ENCODE results near the gene ACSL4.
"Not testable (repeated sequence)": the region's sequence is repeated elsewhere in the genome, so short reads cannot be mapped to it uniquely, and the experiment has no call there.

Gene ACSL4

DNA sequence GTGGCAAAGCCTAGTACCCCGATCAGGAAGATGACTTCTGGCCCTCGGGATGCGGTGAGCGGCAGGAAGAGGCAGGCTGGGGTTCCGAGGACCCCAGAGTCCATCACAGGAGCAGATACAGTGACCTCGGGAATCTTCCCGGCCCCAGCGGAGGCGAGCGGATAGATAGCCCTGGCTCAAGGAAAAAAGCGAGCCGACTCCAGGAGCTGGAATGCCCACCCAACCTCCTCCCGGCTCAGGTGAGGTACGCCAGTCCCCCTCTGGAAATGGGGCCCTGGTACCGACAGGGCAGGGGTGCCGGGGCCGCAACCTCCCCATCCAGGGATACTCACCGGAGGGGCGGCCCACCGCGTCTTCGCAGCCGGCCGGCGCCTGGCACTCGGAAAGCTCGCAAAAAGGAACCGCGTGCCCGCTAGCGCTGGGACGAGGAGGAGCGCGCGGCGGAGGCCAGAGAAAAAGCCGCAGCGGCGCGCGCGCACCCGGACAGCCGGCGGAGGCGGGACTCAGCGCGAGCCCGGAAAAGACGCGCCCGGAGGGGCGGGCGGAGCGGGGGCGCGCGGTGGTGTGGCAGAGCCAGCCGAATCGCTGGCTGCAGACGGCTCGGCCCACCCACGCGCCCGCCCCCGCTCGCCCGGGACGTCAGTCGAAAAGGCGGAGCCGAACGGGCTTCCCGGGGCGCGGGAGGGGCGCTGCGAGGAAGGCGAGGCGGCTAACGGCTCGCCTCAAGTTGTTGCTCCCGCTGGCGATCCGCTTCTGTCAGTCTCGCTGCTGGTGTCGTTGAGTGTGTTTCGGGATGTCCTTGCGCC is at the start of gene ACSL4:
ACSL4 (minus strand) TSS at position 451 of the 806 bp plus-strand sequence. CDS start 49,894 bp downstream, outside the sequence.
- peak; percentile 84 for DNase-seq

- no peak for DNase-seq
These were observed 44.7 kb upstream of the ACSL4 start for GRCh38 chrX:109777749-109778148.

- DNase-seq: no peak
These were observed 43.9 kb upstream of the ACSL4 start for GRCh38 chrX:109776986-109777385.

GRCh38 chrX:109776432-109776831 is 43.4 kb upstream of the ACSL4 start:
- DNase-seq: no peak

- no peak for DNase-seq
These were observed 42.3 kb upstream of the ACSL4 start for GRCh38 chrX:109775386-109775785.

DNA sequence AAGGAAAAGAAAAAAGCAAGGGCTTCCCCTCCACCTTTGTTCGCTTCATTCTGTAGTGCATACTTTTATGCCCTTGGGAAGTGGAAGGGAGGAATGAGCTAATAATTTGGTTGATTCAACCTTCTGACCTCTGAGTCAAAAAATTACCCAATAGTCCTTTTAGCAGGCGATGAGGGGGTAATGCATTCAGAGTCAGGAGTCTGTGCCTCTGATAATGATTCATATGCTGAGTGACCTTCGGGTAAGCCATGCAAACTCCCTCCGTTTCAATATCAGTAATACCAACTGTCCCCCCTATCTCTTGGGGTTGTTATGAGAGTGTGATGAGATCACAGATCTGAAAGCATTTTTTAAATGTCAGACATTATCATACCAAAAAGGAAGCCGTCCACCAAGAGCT is 41.6 kb upstream of the ACSL4 start:
- DNase-seq: no peak

DNA sequence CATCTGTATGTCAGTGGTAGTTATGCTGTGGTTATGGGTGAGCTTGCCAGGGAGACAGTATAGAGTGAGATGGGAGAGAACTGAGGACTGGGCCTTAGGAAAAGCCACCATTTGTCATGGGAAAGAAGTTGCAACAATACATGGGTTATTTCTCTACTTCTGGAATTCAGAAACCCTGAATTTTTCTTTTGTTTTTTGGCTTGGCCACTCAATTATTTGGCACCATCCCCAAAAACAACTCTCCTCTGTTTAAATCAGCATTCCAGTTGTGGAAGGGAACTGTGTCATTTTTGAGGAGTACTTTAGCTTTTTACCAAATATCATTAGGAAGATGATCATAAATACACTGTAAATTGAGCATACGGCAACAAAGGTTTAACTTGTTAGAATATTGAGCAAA is 41.1 kb upstream of the ACSL4 start:
- no peak for DNase-seq

- no peak for DNase-seq
These were observed 40.3 kb upstream of the ACSL4 start for GRCh38 chrX:109773374-109773773.

DNA sequence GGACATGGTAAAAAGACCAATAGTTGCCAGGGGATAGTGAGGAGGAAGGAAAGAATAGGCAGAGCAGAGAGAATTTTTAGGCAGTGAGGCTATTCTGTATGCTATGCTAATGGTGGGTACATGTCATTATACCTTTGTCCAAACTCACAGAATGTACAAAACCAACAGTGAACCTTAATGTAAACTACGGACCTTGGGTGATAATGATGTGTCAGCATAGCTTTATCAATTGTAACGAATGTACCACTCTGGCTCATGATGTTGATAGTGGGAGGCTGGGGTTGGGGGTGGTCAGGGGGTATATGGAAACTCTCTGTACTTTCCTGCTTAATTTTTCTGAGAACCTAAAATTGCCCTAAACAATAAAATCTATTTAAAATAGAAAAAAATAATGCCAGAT is 37.7 kb upstream of the ACSL4 start:
- DNase-seq: no peak

DNA sequence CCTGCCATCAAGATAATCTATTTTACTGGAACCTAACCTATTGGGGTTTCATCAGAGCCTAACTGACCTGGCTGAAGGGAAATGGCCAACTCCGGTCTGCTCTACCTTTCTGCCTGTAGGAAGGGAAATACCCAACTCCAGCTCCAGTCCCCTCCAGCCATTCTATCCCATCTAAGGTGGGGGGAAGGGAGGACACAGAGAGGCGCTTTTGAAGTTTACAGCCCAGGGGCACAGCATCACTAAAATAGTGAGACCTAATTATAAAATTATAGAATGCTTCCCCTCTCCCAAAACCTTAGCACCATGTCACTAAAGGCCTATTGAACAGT is 27.8 kb upstream of the ACSL4 start:
- DNase-seq: no peak

GRCh38 chrX:109760209-109760921 is 27.3 kb upstream of the ACSL4 start:
- DNase-seq: no peak

DNA sequence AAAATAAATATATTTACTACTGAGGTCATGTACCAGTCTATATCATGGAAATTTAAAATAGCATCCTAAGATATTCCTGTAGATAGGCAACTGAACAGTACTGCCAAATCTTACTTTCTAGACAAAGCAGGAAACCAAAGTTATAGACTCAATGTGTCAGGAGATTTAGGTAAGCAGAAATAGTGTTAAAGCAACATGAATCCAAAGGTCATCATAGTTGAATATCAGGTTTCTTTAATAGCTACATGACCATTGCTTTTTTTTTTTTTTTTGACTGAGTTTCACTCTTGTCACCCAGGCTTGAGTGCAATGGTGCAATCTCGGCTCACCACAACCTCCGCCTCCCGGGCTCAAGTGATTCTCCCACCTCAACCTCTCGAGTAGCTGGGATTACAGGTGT is 20.2 kb upstream of the ACSL4 start:
- no peak for DNase-seq

- no peak for DNase-seq
These were observed 18.6 kb upstream of the ACSL4 start for GRCh38 chrX:109751698-109752097.

DNA sequence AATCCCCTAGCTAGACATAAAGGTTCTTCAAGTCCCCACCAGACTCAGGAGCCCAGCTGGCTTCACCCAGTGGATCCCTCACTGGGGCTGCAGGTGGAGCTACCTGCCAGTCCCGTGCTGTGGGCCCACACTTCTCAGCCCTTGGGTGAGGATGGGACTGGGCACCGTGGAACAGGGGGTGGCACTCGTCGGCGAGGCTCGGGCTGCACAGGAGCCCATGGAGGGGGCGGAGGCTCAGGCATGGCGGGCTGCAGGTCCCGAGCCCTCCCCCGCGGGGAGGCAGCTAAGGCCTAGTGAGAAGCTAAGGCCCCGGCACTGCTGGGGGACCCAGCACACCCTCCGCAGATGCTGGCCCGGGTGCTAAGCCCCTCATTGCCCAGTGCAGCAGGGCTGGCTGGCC is 16.1 kb upstream of the ACSL4 start:
- DNase-seq: no peak

DNA sequence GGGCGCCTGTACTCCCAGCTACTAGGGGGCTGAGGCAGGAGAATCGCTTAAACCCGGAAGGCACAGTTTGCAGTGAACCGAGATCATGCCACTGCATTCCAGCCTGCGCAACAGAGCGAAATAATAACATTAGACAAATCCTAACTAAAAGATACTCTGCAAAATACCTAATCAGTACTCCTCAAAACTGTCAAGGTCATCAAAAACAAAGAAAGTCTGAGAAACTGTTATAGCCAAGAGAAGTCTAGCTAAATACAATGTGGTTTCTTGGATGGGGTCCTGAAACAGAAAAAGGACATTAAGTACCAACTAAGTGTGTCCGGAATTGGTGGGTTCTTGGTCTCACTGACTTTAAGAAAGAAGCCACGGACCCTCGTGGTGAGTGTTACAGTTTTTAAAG is 14.6 kb upstream of the ACSL4 start:
- DNase-seq: no peak

DNA sequence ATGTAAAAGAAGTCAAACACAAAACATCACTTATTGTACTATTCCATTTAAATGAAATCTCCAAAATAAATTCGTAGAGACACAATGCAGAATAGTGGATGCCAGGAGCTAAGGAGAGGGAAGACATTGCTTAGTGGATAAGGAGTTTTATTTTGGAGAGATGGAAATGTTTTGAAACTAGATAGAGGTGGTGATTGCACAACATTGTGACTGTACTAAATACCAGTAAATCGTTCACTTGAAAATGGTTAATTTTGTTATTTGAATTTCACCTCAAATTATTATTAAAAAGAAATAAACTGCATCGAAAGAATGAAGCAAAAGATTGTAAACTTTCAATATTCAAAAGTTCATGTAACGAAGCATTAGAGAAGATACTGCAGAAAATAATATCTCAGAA is 9.7 kb upstream of the ACSL4 start:
- no peak for DNase-seq

GRCh38 chrX:109740896-109741295 is 7.8 kb upstream of the ACSL4 start:
- DNase-seq: not testable (repeated sequence)

DNA sequence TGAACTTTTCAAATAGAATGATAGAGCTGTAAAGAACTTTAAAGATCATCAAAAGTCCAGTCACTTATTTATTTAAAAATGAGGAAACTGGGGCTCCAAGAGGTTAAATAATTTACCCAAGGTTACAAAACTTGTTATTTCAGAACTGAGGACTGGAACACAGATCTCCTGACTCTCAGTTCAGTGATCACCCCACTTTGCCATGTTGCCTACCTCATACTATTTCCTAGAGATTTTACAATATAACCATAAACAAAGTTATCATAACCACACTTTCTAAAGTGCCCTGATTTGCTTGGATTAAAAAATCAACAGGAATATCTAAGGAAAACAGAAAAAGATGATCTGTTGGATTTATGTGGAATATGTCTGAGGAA is 7.4 kb upstream of the ACSL4 start:
- DNase-seq: no peak

- DNase-seq: no peak
These were observed 6.8 kb upstream of the ACSL4 start for GRCh38 chrX:109739625-109740432.

DNA sequence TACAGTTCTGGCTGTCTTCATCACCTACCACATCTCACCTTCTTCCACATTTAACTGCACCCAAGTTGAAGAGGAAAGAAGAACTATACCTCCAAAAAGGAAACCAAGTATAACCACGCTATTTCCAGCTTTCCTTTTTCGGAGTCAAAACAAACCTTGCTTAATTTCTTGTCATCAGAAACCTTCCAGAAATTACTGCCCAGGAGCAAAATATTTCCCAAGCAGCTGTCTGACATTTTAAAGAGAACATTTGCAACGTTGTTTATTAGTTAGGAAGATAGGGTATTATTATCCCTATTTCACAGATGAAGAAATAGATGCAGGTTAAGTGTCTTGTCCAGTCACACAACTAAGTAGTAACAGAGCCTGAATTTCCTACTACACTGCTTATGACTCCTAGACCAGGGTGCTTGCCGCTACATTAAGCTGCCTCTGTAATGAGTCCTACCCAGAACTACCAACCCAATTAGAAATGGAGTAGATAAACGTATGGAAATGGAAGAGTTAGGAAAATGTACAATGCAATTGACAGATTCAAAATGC is 2.2 kb upstream of the ACSL4 start:
- DNase-seq: no peak

DNA sequence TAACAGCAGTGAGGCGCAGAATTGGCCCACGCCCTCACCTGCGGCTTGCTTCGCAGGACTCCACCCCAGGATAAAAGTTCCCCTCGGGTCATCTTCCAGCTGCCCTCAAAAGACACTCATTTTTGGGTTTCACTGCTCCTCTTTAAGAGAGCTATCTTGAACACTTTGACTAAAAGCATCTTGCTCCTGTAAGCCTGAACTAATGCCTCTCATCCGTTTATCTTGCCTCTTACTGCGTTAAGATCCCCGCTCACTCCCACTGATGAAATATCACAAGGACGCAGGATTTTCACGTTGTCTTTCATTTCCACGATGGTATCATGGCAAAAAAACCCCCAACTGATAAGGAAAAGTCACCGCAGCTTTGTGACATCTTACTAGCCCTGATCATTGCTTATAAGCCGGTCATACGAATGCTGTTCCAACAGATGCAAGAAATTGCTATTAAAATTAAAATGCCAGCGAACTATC is 591 bp upstream of the ACSL4 start:
- no peak for DNase-seq

GRCh38 chrX:109732017-109732801 is 848 bp downstream of the ACSL4 start:
- no peak for DNase-seq

GRCh38 chrX:109728173-109728535 is 4.9 kb downstream of the ACSL4 start:
- no peak for DNase-seq

Data from midbrain (tissue), 1 donor.